Mononuclear cell (primary cell): Measurements from ENCODE around the gene MAMDC4. TPM values are rescaled to one million over a fixed set of nuclear protein-coding genes. Genes with fewer than 3 reads are reported as not detected.

ENCODE experiments used
- H3K27me3 ChIP-seq: 2 replicates; pipeline ENCODE4 v1.6.0; 2011; ENCODE audit warnings: low read length, control low read depth; ENCODE audit not compliant: insufficient read depth
- H3K4me1 ChIP-seq: 2 replicates; pipeline ENCODE4 v1.5.1; 2011; ENCODE audit warnings: mild to moderate bottlenecking, low read length, control low read depth; ENCODE audit not compliant: insufficient read depth
- H3K4me3 ChIP-seq: 2 replicates; pipeline ENCODE4 v1.5.1; 2011; ENCODE audit warnings: mild to moderate bottlenecking, low read length, moderate library complexity
- H3K9me3 ChIP-seq: 2 replicates; pipeline ENCODE4 v1.5.1; 2011; ENCODE audit warnings: low read depth, mild to moderate bottlenecking, control low read depth, low read length
- total RNA-seq: library from RNA; depleted of rRNA; stranded (reverse); fragments of >200 nt; gene quantifications from one replicate; pipeline ENCODE4 v1.2.3, GENCODE V29; 2012

MAMDC4 gene
- total RNA-seq, 1 donor: 0.52 TPM

- Histone ChIP-seq H3K4me3 (no peak overlapping the region), H3K27me3 (no peaks in the 10 kb centered on the region), H3K4me1 (peaks cover 23% of the 10 kb centered on the region), H3K9me3 (no peaks in the 10 kb centered on the region)
Observed at GRCh38 chr9:136898483-136899100, 46.4 kb downstream of the MAMDC4 start.

DNA sequence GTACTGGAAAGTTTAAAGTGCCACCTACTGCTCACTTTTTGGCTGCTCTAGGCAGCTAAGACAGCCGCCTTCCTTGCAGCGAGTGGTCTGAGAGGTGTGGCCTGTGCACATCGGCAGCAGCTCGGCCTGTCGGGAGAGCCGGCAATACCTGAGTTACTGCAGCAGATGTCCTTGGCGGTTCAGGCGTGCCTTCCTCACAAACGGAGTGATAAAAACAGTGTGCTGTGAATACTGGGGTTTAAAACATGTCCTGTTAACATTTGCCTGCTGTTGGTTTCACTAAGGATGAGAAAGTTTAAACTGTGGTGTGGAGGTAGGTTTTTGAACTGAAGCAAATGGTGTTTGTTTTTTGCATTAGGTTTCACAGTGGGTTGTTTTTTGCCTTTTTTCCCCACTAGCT, 47.0 kb downstream of the MAMDC4 start:
- H3K4me1 ChIP-seq: peaks cover 23% of the 10 kb centered on the region
- no peak overlapping the region for H3K4me3 ChIP-seq
- no peaks in the 10 kb centered on the region for H3K27me3 ChIP-seq
- no peaks in the 10 kb centered on the region for H3K9me3 ChIP-seq

DNA sequence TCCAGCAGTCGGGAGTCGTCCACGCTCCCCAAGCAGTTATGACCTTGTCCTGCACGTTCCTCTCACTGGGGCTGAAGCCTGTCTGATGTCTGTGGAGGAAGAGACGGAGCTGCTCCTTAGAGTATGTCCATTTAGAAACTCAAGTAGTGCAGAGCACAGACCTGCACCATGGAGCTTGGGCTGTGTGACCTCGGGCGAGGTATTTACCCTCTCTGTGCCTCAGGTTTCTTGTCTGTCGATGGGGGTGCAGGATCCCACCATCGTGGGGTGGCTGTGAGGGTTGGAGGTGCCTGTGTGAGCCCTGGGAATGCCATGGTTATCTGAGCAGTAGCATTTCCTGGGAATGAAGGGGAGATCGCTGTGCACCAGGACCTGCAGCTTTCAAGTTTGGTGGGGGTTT, 48.4 kb downstream of the MAMDC4 start:
- Histone ChIP-seq H3K9me3 (no peaks in the 10 kb centered on the region), H3K4me3 (no peak overlapping the region), H3K4me1 (peaks cover 23% of the 10 kb centered on the region), H3K27me3 (no peaks in the 10 kb centered on the region)

GRCh38 chr9:136900988-136901515, 48.9 kb downstream of the MAMDC4 start:
- H3K9me3 ChIP-seq: no peaks in the 10 kb centered on the region
- H3K4me3 ChIP-seq: no peak overlapping the region
- peaks cover 23% of the 10 kb centered on the region for H3K4me1 ChIP-seq
- no peaks in the 10 kb centered on the region for H3K27me3 ChIP-seq

- Histone ChIP-seq H3K9me3 (no peaks in the 10 kb centered on the region), H3K4me3 (no peak overlapping the region), H3K27me3 (no peaks in the 10 kb centered on the region), H3K4me1 (peaks cover 23% of the 10 kb centered on the region)
Observed at GRCh38 chr9:136901516-136902258, 49.5 kb downstream of the MAMDC4 start.

- Histone ChIP-seq H3K4me1 (peaks cover 23% of the 10 kb centered on the region), H3K4me3 (no peak overlapping the region), H3K9me3 (no peaks in the 10 kb centered on the region), H3K27me3 (no peaks in the 10 kb centered on the region)
Observed at GRCh38 chr9:136902259-136902821, 50.2 kb downstream of the MAMDC4 start.

DNA sequence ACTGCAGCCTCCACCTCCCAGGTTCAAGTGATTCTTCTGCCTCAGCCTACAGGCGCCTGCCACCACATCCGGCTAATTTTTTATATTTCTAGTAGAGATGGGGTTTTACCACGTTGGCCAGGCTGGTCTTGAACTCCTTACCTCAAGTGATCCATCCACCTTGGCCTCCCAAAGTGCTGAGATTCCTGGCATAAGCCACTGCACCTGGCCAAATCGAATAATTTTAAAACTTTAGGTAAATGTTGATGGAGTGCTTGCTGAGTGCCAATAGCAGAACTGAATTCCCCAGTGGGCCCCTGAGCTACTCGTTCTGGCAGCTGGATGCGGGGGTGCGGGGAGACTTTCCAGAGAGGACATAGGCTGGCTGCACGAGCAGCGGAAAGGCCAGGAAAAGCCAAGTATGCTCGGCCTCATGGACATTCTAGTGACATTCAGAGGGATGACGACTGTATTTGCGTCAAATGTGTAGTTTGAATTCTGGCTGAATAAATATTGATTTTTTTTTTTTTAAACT, 51.0 kb downstream of the MAMDC4 start:
- no peaks in the 10 kb centered on the region for H3K27me3 ChIP-seq
- H3K9me3 ChIP-seq: no peaks in the 10 kb centered on the region
- peaks cover 23% of the 10 kb centered on the region for H3K4me1 ChIP-seq
- no peak overlapping the region for H3K4me3 ChIP-seq

DNA sequence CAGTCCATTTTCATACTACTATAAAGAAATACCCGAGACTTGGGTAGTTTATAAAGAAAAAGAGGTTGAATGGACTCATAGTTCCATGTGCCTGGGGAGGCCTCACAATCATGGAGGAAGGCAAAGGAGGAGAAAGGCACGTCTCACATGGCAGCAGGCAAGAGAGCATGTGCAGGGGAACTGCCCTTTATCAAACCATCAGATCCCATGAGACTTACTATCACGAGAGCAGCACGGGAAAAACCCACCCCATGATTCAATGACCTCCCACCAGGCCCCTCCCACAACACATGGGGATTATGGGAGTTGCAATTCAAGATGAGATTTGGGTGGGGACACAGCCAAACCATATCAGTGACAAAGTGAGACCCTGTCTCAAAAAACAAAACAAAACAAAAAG, 54.1 kb downstream of the MAMDC4 start:
- H3K27me3 ChIP-seq: no peaks in the 10 kb centered on the region
- H3K9me3 ChIP-seq: no peaks in the 10 kb centered on the region
- no peak overlapping the region for H3K4me3 ChIP-seq
- H3K4me1 ChIP-seq: peaks cover 21% of the 10 kb centered on the region

DNA sequence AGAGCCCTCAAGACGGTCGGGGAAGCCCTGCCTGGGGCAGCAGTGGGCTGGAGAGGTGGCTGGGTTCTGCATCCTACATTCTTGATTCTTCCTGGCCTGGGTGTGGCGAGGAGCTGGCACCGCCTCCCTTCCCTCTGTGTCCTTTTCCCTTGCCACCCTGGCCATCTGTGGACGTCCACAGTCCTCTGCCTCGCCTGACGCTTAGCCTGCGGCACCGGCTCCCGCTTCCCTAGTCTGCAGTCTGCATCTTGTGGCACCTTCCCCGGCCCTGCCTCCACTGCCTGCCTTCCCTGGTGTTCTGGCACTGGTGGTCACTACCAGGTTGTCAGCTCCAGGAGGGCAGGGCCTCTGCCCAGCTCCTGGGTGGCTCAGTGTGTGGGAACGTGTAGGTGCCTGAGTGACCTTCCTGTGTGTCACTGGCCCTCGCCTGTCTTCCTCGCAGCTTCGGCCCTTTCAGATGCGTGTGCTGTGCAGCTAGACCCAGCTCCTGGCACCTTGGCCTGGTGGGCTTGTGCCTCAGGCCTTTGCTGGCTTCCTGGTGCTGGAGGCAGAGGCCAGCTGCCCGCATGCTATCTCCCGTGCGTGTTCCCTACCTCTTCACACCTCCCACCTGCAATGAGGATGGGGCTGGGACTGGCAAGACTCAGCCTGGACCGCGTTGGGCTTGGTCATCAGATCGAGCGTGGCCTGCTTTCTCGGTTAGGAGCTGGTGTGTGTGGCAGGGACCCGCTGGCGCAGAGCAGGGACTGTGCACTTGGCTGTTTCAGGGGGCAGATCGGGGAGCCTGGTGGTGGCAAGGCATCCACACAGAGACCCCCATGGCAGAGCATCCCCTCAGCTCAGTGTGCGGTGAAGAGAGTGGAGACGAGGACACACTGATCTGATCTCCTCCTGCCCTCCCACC, 55.1 kb downstream of the MAMDC4 start:
- Histone ChIP-seq H3K4me3 (no peak overlapping the region), H3K27me3 (no peaks in the 10 kb centered on the region), H3K9me3 (no peaks in the 10 kb centered on the region)

More for the DNA sequence above, 55.1 kb downstream of the MAMDC4 start:
- H3K4me1 ChIP-seq: peaks cover 11% of the 10 kb centered on the region

Other genes starting within 250 kb of the MAMDC4 start
- gene EGFL7, start 189.4 kb upstream of the MAMDC4 start, total RNA-seq: 2.1 TPM
- 18.7 TPM for gene AGPAT2, start 164.9 kb upstream of the MAMDC4 start, total RNA-seq
- 2.7 TPM for gene DIPK1B, start 139.8 kb upstream of the MAMDC4 start, total RNA-seq
- gene LCN10, start 109.4 kb upstream of the MAMDC4 start, total RNA-seq: not detected
- not detected for gene LCN6, start 103.8 kb upstream of the MAMDC4 start, total RNA-seq
- not detected for gene LCN8, start 94.1 kb upstream of the MAMDC4 start, total RNA-seq
- gene LCN15, start 87.8 kb upstream of the MAMDC4 start, total RNA-seq: not detected
- gene TMEM141, start 61.0 kb upstream of the MAMDC4 start, total RNA-seq: 16.1 TPM
- 1.7 TPM for gene CCDC183, start 56.0 kb upstream of the MAMDC4 start, total RNA-seq
- gene RABL6, start 44.4 kb upstream of the MAMDC4 start, total RNA-seq: 36.4 TPM
- 0.73 TPM for gene AJM1, start 9.9 kb upstream of the MAMDC4 start, total RNA-seq
- 14.0 TPM for gene PHPT1, start 2.9 kb upstream of the MAMDC4 start, total RNA-seq
- gene EDF1, start 14.0 kb downstream of the MAMDC4 start, total RNA-seq: 162 TPM
- 6.4 TPM for gene TRAF2, start 34.2 kb downstream of the MAMDC4 start, total RNA-seq
- gene FBXW5, start 92.4 kb downstream of the MAMDC4 start, total RNA-seq: 67.6 TPM
- not detected for gene C8G, start 92.9 kb downstream of the MAMDC4 start, total RNA-seq
- gene LCN12, start 99.9 kb downstream of the MAMDC4 start, total RNA-seq: not detected
- 10.8 TPM for gene PTGDS, start 125.2 kb downstream of the MAMDC4 start, total RNA-seq
- 0.10 TPM for gene LCNL1, start 130.6 kb downstream of the MAMDC4 start, total RNA-seq
- 23.6 TPM for gene PAXX, start 140.1 kb downstream of the MAMDC4 start, total RNA-seq
- gene CLIC3, start 144.2 kb downstream of the MAMDC4 start, total RNA-seq: 3.4 TPM
- 14.7 TPM for gene ABCA2, start 175.9 kb downstream of the MAMDC4 start, total RNA-seq
- 2.6 TPM for gene FUT7, start 179.7 kb downstream of the MAMDC4 start, total RNA-seq
- gene NPDC1, start 193.8 kb downstream of the MAMDC4 start, total RNA-seq: 2.5 TPM
- gene ENTPD2, start 201.7 kb downstream of the MAMDC4 start, total RNA-seq: not detected
- gene SAPCD2, start 218.2 kb downstream of the MAMDC4 start, total RNA-seq: 3.3 TPM
- gene UAP1L1, start 225.2 kb downstream of the MAMDC4 start, total RNA-seq: 6.2 TPM
- 30.3 TPM for gene MAN1B1, start 234.6 kb downstream of the MAMDC4 start, total RNA-seq